ENCODE data around the gene HOXB13.

HOXB13 gene

GRCh38 chr17:48745381-48746275 lies 17.1 kb upstream of the HOXB13 start:
- Histone ChIP-seq H3K36me3 (no peaks in the 10 kb centered on the region), H3K9me3 (no peaks in the 10 kb centered on the region), H3K4me3 (ENCODE audit: low read depth in 1 of 2, low read length in 1 of 2) (no peak overlapping the region), H3K27me3 (peaks cover 100% of the 10 kb centered on the region), H3K27ac (no peak overlapping the region), H3K4me1 (ENCODE audit: control insufficient read depth in 1 of 2, insufficient read depth in 1 of 2, low read depth in 1 of 2, low read length in 1 of 2) (no peaks in the 10 kb centered on the region)
- TF ChIP-seq, protein P1, sequence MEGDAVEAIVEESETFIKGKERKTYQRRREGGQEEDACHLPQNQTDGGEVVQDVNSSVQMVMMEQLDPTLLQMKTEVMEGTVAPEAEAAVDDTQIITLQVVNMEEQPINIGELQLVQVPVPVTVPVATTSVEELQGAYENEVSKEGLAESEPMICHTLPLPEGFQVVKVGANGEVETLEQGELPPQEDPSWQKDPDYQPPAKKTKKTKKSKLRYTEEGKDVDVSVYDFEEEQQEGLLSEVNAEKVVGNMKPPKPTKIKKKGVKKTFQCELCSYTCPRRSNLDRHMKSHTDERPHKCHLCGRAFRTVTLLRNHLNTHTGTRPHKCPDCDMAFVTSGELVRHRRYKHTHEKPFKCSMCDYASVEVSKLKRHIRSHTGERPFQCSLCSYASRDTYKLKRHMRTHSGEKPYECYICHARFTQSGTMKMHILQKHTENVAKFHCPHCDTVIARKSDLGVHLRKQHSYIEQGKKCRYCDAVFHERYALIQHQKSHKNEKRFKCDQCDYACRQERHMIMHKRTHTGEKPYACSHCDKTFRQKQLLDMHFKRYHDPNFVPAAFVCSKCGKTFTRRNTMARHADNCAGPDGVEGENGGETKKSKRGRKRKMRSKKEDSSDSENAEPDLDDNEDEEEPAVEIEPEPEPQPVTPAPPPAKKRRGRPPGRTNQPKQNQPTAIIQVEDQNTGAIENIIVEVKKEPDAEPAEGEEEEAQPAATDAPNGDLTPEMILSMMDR (IDR thresholded peaks at IDR 0.05), result no peak

DNA sequence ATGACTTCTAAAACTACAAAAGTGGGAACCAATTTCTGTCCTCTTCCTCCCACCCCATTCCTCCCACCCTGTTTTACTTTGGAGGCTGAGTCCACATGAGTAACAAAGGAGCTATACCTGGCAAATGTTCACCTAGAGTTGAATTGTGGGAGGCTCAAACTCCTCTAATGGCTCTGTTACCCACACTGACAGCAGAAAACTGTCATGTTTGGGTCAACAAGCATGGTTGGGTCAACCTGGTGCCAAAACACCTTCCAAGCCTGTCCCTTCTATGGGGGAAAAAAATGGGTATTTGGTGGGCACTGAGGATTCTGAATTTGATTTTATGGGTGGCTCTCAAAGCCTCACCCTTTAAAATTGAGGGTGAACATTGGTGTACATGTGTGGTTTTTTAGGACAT lies 12.0 kb upstream of the HOXB13 start:
- Histone ChIP-seq H3K27ac (no peak overlapping the region), H3K36me3 (no peaks in the 10 kb centered on the region), H3K4me1 (ENCODE audit: control insufficient read depth in 1 of 2, insufficient read depth in 1 of 2, low read depth in 1 of 2, low read length in 1 of 2) (no peaks in the 10 kb centered on the region), H3K9me3 (no peaks in the 10 kb centered on the region), H3K27me3 (peaks cover 100% of the 10 kb centered on the region), H3K4me3 (ENCODE audit: low read depth in 1 of 2, low read length in 1 of 2) (no peak overlapping the region)
- TF ChIP-seq, protein P1 (IDR thresholded peaks at IDR 0.05), result no peak

DNA sequence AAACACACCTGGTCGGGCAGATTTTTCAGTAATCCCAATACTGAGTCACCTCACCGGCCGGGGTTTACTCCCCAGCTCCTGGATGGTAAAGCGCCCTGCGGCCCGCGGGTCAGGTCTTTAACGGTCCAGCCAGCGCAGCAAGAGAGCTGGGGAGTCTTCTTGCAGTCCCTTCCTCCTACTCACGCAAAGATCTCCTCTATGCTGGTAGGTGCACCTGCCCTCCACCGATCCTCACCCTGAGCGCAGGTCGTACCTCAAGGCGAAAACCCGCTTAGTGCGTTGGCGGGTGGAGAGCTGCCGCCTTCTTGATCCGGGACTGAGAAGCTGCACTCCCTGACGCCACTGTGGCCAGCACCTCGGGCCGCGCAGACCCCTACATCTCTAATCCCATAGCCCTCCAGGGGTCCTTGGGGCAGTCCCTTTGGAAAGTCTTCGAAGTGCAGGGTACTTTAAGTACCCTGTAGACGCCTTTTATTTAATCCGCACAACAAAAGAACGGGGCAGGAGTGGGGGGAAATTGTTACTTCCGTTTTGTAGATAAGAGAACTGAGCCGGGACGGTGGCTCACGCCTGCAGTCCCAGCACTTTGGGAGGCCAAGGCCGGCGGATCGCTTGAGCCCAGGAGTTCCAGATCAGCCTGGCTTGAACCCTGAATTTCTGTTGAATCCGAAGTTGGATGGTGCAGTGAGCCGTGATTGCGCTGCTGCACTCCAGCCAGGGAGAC lies 10.4 kb upstream of the HOXB13 start:
- no peaks in the 10 kb centered on the region for H3K36me3 ChIP-seq
- no peaks in the 10 kb centered on the region for H3K4me1 ChIP-seq (ENCODE audit: control insufficient read depth in 1 of 2, insufficient read depth in 1 of 2, low read depth in 1 of 2, low read length in 1 of 2)
- H3K27ac ChIP-seq, result no peak overlapping the region
- H3K4me3 ChIP-seq (ENCODE audit: low read depth in 1 of 2, low read length in 1 of 2), result no peak overlapping the region
- no peaks in the 10 kb centered on the region for H3K9me3 ChIP-seq
- TF ChIP-seq, protein P1 (IDR thresholded peaks at IDR 0.05), result no peak
- H3K27me3 ChIP-seq, result peaks cover 100% of the 10 kb centered on the region

DNA sequence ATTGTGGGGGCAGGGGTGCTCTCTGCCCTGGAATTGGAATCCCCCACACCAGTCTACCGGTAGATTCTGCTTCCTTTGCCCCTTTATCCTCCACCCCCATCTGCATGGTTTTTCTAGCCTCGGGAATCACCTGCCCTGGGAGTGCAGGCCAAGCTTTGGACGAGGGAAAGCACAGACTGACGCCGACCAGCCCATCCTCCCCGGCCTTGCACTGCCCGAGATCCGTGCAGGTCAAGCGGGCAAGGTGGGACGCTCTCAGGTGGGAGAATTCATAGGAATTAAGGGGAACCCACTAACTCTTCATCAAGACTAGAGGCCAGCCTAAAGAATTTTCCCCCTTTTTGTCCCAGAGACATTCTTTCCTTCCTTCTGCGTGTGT lies 9.9 kb upstream of the HOXB13 start:
- Histone ChIP-seq H3K9me3 (no peaks in the 10 kb centered on the region), H3K27ac (no peak overlapping the region), H3K36me3 (no peaks in the 10 kb centered on the region), H3K4me3 (ENCODE audit: low read depth in 1 of 2, low read length in 1 of 2) (no peak overlapping the region), H3K27me3 (peaks cover 100% of the 10 kb centered on the region), H3K4me1 (ENCODE audit: control insufficient read depth in 1 of 2, insufficient read depth in 1 of 2, low read depth in 1 of 2, low read length in 1 of 2) (no peaks in the 10 kb centered on the region)
- TF ChIP-seq, protein P1 (IDR thresholded peaks at IDR 0.05), result no peak

- TF ChIP-seq, protein P1 (IDR thresholded peaks at IDR 0.05), result no peak
- no peaks in the 10 kb centered on the region for H3K36me3 ChIP-seq
- H3K27ac ChIP-seq, result no peak overlapping the region
- H3K9me3 ChIP-seq, result no peaks in the 10 kb centered on the region
- no peak overlapping the region for H3K4me3 ChIP-seq (ENCODE audit: low read depth in 1 of 2, low read length in 1 of 2)
- no peaks in the 10 kb centered on the region for H3K4me1 ChIP-seq (ENCODE audit: control insufficient read depth in 1 of 2, insufficient read depth in 1 of 2, low read depth in 1 of 2, low read length in 1 of 2)
- peaks cover 100% of the 10 kb centered on the region for H3K27me3 ChIP-seq
These were observed 8.9 kb upstream of the HOXB13 start for GRCh38 chr17:48737330-48738043.

All from neutrophil (primary cell).